Fibroblast of lung (primary cell): Measurements from ENCODE around the gene CFAP77.

ENCODE experiments used
- CTCF ChIP-seq, 2 donors: IDR thresholded peaks in 1 of 2; conservative IDR thresholded peaks in 1 of 2; 1 replicate in 1 of 2; 2 replicates in 1 of 2; pipeline ENCODE4 v1.5.1; 2011 to 2012; ENCODE audit warnings: low read length in 2 of 2, control low read depth in 1 of 2, inconsistent platforms in 1 of 2, low read depth in 1 of 2, mild to moderate bottlenecking in 1 of 2
- EZH2 ChIP-seq: IDR thresholded peaks from 2 replicates; pipeline ENCODE4 v1.5.1; 2012; ENCODE audit warnings: low read length, control low read depth, mild to moderate bottlenecking; ENCODE audit errors: missing control alignments

GRCh38 chr9:132582276-132582785 lies 172.3 kb downstream of the CFAP77 start, which contains the start of gene BARHL1:
- no peak for TF ChIP-seq CTCF (conservative IDR thresholded peaks at IDR 0.05 in 1 of 2, IDR thresholded peaks at IDR 0.05 in 1 of 2; ENCODE audit: low read depth in 1 of 2, low read length in 2 of 2)
- TF ChIP-seq EZH2: no peak
